Lower leg skin (tissue), 3 donors: ENCODE measurements around the gene RBPJL.

ENCODE experiments used
- POLR2A ChIP-seq, 2 donors: fragments of 450-650 bp; IDR thresholded peaks; one replicate each; pipeline ENCODE4 v1.6.1; 2016 to 2017; ENCODE audit warnings: antibody characterized with exemption in 2 of 2, mild to moderate bottlenecking in 1 of 2, moderate library complexity in 1 of 2
- TF ChIP-seq, protein P1 (sequence below), 3 donors: fragments of 450-650 bp; IDR thresholded peaks; one replicate each; pipeline ENCODE4 v1.5.1; 2016; ENCODE audit warnings: antibody characterized with exemption in 3 of 3, mild to moderate bottlenecking in 3 of 3, moderate library complexity in 2 of 3

DNA sequence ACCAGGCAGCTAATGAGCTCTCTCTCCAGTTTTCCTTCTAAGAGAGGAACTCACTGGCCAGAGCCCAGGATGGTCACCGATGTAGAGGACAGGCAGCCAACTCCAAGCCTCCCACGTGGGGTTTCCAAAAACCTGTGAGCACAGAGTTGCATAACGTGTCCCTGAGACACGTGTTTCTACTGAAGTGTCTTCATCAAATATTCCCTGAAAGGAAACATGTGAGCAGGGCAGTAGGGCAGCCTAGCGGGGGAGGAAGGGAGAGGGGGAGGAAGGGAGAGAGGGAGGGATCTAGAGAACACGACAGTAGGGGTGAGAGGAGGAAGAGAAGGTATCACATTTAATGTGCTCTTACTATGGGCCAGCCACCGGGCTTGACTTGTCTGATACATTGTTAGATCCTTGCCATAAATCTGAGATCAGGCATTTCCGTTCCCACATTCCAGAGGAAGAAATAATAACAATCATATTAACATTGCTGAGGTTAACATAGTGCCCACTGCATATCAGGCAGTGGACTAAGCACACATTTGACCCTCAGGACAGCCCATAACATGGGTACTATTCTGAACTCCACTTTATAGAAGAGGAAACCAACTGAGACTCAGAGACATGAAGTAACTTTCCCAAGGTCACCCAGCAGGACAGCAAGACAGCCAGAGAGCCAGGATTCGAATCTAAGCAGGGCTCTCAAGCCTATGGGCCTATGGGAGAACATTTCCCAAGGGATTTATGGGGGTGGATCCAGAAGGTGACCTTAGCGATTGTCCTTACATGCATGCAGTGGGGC lies 51.8 kb downstream of the RBPJL start:
- no peak for TF ChIP-seq POLR2A (IDR thresholded peaks at IDR 0.05)
- TF ChIP-seq, protein P1, sequence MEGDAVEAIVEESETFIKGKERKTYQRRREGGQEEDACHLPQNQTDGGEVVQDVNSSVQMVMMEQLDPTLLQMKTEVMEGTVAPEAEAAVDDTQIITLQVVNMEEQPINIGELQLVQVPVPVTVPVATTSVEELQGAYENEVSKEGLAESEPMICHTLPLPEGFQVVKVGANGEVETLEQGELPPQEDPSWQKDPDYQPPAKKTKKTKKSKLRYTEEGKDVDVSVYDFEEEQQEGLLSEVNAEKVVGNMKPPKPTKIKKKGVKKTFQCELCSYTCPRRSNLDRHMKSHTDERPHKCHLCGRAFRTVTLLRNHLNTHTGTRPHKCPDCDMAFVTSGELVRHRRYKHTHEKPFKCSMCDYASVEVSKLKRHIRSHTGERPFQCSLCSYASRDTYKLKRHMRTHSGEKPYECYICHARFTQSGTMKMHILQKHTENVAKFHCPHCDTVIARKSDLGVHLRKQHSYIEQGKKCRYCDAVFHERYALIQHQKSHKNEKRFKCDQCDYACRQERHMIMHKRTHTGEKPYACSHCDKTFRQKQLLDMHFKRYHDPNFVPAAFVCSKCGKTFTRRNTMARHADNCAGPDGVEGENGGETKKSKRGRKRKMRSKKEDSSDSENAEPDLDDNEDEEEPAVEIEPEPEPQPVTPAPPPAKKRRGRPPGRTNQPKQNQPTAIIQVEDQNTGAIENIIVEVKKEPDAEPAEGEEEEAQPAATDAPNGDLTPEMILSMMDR (IDR thresholded peaks at IDR 0.05): no peak
